PC-9 (cell line): ENCODE results near the gene B3GNT5.

Experiments
- EZH2 ChIP-seq: fragments of 200-600 bp; sonication (generic); IDR thresholded peaks from 2 replicates; pipeline ENCODE4 v1.8.0; 2017; ENCODE audit warnings: antibody characterized with exemption, low read depth
- TF ChIP-seq, protein P1 (sequence below): fragments of 200-600 bp; sonication (generic); conservative IDR thresholded peaks from 2 replicates; pipeline ENCODE4 v1.6.1; 2017; ENCODE audit warnings: mixed run types, antibody characterized with exemption, mild to moderate bottlenecking, moderate library complexity

DNA sequence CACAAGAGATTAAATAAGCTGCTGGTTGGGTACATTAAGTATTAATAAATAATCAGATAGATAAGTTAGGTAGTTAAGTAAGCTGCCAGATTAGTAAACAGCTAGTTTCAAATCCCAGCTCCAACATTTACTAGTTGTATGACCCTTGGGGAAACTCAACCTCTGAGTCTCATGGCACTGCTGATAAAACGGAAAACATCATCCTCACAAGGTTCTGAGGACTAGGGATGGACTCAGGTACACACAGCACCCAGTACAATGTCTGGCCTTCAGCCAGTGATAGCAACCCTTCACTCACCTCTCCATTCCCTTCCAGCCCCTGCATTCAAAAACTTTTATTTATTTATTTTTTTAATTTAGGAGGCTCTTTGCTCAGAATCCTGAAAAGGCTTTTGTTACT is 32.3 kb downstream of the B3GNT5 start:
- no peak for TF ChIP-seq EZH2
- TF ChIP-seq, protein P1, sequence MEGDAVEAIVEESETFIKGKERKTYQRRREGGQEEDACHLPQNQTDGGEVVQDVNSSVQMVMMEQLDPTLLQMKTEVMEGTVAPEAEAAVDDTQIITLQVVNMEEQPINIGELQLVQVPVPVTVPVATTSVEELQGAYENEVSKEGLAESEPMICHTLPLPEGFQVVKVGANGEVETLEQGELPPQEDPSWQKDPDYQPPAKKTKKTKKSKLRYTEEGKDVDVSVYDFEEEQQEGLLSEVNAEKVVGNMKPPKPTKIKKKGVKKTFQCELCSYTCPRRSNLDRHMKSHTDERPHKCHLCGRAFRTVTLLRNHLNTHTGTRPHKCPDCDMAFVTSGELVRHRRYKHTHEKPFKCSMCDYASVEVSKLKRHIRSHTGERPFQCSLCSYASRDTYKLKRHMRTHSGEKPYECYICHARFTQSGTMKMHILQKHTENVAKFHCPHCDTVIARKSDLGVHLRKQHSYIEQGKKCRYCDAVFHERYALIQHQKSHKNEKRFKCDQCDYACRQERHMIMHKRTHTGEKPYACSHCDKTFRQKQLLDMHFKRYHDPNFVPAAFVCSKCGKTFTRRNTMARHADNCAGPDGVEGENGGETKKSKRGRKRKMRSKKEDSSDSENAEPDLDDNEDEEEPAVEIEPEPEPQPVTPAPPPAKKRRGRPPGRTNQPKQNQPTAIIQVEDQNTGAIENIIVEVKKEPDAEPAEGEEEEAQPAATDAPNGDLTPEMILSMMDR, result no peak
